B cell (primary cell): ENCODE measurements around the gene GALNT11. TPM values are rescaled to one million over a fixed set of nuclear protein-coding genes. Genes with fewer than 3 reads are reported as not detected.
"Not testable (repeated sequence)": the region's sequence is repeated elsewhere in the genome, so short reads cannot be mapped to it uniquely, and the experiment has no call there.

Experiments used
- ATAC-seq: fragments of 200-7000 bp; cut with Tn5 transposase; one replicate; pipeline ENCODE4 v1.10.0; 2021; ENCODE audit warnings: low read depth, mild to moderate bottlenecking, moderate number of reproducible peaks, moderate library complexity
- CTCF ChIA-PET: fragments of 350-600 bp; sonication (Branson Sonifier 250); formaldehyde crosslinking; loops from one replicate; lab custom pipeline; 2021; ENCODE audit warnings: antibody characterized with exemption, inconsistent platforms; lab: Charles Lee
- POLR2A ChIA-PET: fragments of 350-600 bp; sonication (Branson Sonifier 250); formaldehyde crosslinking; loops from one replicate; lab custom pipeline; 2021; ENCODE audit warnings: antibody characterized with exemption; lab: Charles Lee
- DNase-seq: peaks from one replicate; pipeline ENCODE4 v3.0.0; 2013
- H2AFZ ChIP-seq: 2 replicates; pipeline ENCODE4 v1.6.1; 2012; ENCODE audit warnings: mild to moderate bottlenecking, low read depth, low read length; ENCODE audit not compliant: insufficient read depth, poor library complexity, severe bottlenecking
- H3K27ac ChIP-seq, 2 donors: 1 replicate in 1 of 2; 2 replicates in 1 of 2; pipeline ENCODE4 v1.5.1; 2012 to 2013; ENCODE audit warnings: low read length in 2 of 2, mild to moderate bottlenecking in 2 of 2, moderate library complexity in 1 of 2
- H3K27me3 ChIP-seq, 4 experiments: fragments of 200-600 bp in 1 of 4; sonication (generic) in 1 of 4; replicated peaks in 1 of 4; 1 replicate in 2 of 4; 2 replicates in 2 of 4; pipeline versions ENCODE4 v1.6.1 to v1.7.0; 2013 to 2016; ENCODE audit warnings: low read length in 3 of 4, mild to moderate bottlenecking in 2 of 4, mixed read lengths in 1 of 4, moderate library complexity in 1 of 4; ENCODE audit not compliant: insufficient read depth in 4 of 4, control insufficient read depth in 3 of 4; ENCODE audit errors: control extremely low read depth in 1 of 4
- H3K36me3 ChIP-seq, 2 experiments: replicated peaks in 1 of 2; 1 replicate in 1 of 2; 2 replicates in 1 of 2; pipeline versions ENCODE4 v1.6.1 to v1.7.1; 2013; ENCODE audit warnings: low read length in 1 of 2; ENCODE audit not compliant: insufficient read depth in 2 of 2, control insufficient read depth in 1 of 2; ENCODE audit errors: control extremely low read depth in 1 of 2, extremely low read depth in 1 of 2
- H3K4me1 ChIP-seq, 2 donors: fragments of 200-600 bp in 1 of 2; sonication (generic) in 1 of 2; 1 replicate in 1 of 2; 2 replicates in 1 of 2; pipeline versions ENCODE4 v1.5.1 to v1.6.1; 2013 to 2017; ENCODE audit warnings: low read length in 2 of 2; ENCODE audit not compliant: control insufficient read depth in 2 of 2, insufficient read depth in 2 of 2
- H3K4me2 ChIP-seq: replicated peaks from 2 replicates; pipeline ENCODE3; 2012; ENCODE audit warnings: mild to moderate bottlenecking, low read depth, low read length; ENCODE audit not compliant: poor library complexity, severe bottlenecking
- H3K4me3 ChIP-seq, 5 experiments: fragments of 200-600 bp in 1 of 5; sonication (generic) in 1 of 5; 1 replicate in 3 of 5; 2 replicates in 2 of 5; pipeline versions ENCODE4 v1.5.1 to v1.7.0; 2011 to 2016; ENCODE audit warnings: low read length in 4 of 5, mild to moderate bottlenecking in 4 of 5, low read depth in 2 of 5, control low read depth in 1 of 5, moderate library complexity in 1 of 5; ENCODE audit not compliant: insufficient read depth in 1 of 5; ENCODE audit errors: control extremely low read depth in 1 of 5, extremely low read depth in 1 of 5
- H3K79me2 ChIP-seq: fragments of 200-600 bp; sonication (generic); one replicate; pipeline ENCODE4 v1.6.0; 2016; ENCODE audit warnings: low read length; ENCODE audit not compliant: control insufficient read depth, insufficient read depth
- H3K9ac ChIP-seq: fragments of 200-600 bp; sonication (generic); 2 replicates; pipeline ENCODE4 v1.6.1; 2017; ENCODE audit warnings: mild to moderate bottlenecking, low read length, moderate library complexity
- H3K9me3 ChIP-seq, 3 donors: one replicate each; pipeline versions ENCODE4 v1.6.1 to v1.7.1; 2013; ENCODE audit warnings: low read length in 2 of 3; ENCODE audit not compliant: control insufficient read depth in 2 of 3, insufficient read depth in 1 of 3; ENCODE audit errors: control extremely low read depth in 1 of 3
- H4K20me1 ChIP-seq: 2 replicates; pipeline ENCODE4 v1.6.0; 2012; ENCODE audit warnings: mild to moderate bottlenecking, low read length; ENCODE audit not compliant: insufficient read depth, control insufficient read depth, poor library complexity, severe bottlenecking
- H3K27ac Mint-ChIP-seq: one replicate; pipeline ENCODE4 v1.8.0; 2021; ENCODE audit warnings: mixed read lengths
- H3K27me3 Mint-ChIP-seq: one replicate; pipeline ENCODE4 v1.8.0; 2021; ENCODE audit warnings: mixed read lengths
- H3K4me1 Mint-ChIP-seq: one replicate; pipeline ENCODE4 v1.8.0; 2021; ENCODE audit warnings: mixed read lengths
- H3K4me3 Mint-ChIP-seq: one replicate; pipeline ENCODE4 v1.8.0; 2021; ENCODE audit warnings: mixed read lengths
- H3K9me3 Mint-ChIP-seq: one replicate; pipeline ENCODE4 v1.8.0; 2022; ENCODE audit warnings: mixed read lengths; ENCODE audit not compliant: insufficient read depth
- CTCF ChIP-seq: fragments of 200-600 bp; IDR thresholded peaks from one replicate; pipeline ENCODE4 v1.8.0; 2022; ENCODE audit warnings: antibody characterized with exemption, mild to moderate bottlenecking
- EZH2 ChIP-seq: IDR thresholded peaks from 2 replicates; pipeline ENCODE4 v1.6.1; 2012; ENCODE audit warnings: borderline replicate concordance, low read depth, mild to moderate bottlenecking, moderate library complexity, low read length; ENCODE audit not compliant: insufficient read depth, poor library complexity, severe bottlenecking
- WGBS: methylation state at CpG from one replicate; pipeline ENCODE4 v1.1.5; 2013; ENCODE audit warnings: missing lambda C conversion rate; ENCODE audit not compliant: insufficient coverage; 5-methylcytosine and 5-hydroxymethylcytosine counted together
- intact Hi-C: fragments of 100-400 bp; cut with micrococcal nuclease; formaldehyde crosslinking; loops from one replicate; pipeline ENCODE4 v1.10.0; 2022
- polyA plus RNA-seq: library from polyadenylated mRNA; depleted of rRNA; stranded (reverse); fragments of >200 nt; gene quantifications from 2 replicates; pipeline ENCODE4 v1.2.3, GENCODE V29; 2012
- total RNA-seq, 2 donors: library from RNA; stranded (reverse); fragments of 120-200 nt in 1 of 2; gene quantifications; 1 replicate in 1 of 2; 2 replicates in 1 of 2; pipeline versions ENCODE4 v1.2.3 to v1.2.4, GENCODE V29; 2013 to 2022

Gene GALNT11
- total and polyA plus RNA-seq, 2 donors (not counting 1 experiment from before 2014, with no cell fraction given), result 13.8 to 14.5 TPM

- H3K27ac ChIP-seq, H3K4me3 ChIP-seq, H3K4me3 Mint-ChIP-seq, H3K4me2 ChIP-seq, CTCF ChIA-PET, H3K27me3 ChIP-seq, ATAC-seq, intact Hi-C loops, H3K9ac ChIP-seq, DNase-seq, H3K4me1 Mint-ChIP-seq, H3K4me1 ChIP-seq, H3K27me3 Mint-ChIP-seq, POLR2A ChIA-PET, H3K36me3 ChIP-seq, H3K27ac Mint-ChIP-seq, H4K20me1 ChIP-seq, H2AFZ ChIP-seq: not testable (repeated sequence)
- WGBS, result 100% methylated on average over 1 of the region's 3 CpGs
- Histone ChIP-seq H3K79me2 (peaks cover 14% of the 10 kb centered on the region), H3K9me3 (peaks cover 1 to 27% (median 17%) of the 10 kb centered on the region in 3 donors)
- H3K9me3 Mint-ChIP-seq, result peaks cover 21% of the 10 kb centered on the region
Observed at GRCh38 chr7:152044909-152045308, 19.4 kb downstream of the GALNT11 start.

- POLR2A ChIA-PET, result no interaction called here
- CTCF ChIA-PET, result no interaction called here
- H3K9ac ChIP-seq, result no peak overlapping the region
- H3K79me2 ChIP-seq, result peaks cover 25% of the 10 kb centered on the region
- Mint-ChIP-seq H3K9me3 (peaks cover 21% of the 10 kb centered on the region), H3K4me3 (no peak overlapping the region), H3K4me1 (no peaks in the 10 kb centered on the region), H3K27me3 (no peaks in the 10 kb centered on the region), H3K27ac (no peak overlapping the region)
- no peaks in the 10 kb centered on the region for H4K20me1 ChIP-seq
- H2AFZ ChIP-seq, result no peak overlapping the region
- H3K4me2 ChIP-seq, result no peak overlapping the region
- no peak for ATAC-seq
- no peak overlapping the region for H3K27ac ChIP-seq
- DNase-seq, result no peak
- intact Hi-C loops, result no loop called here
- peaks cover 1 to 24% (median 17%) of the 10 kb centered on the region in 3 donors for H3K9me3 ChIP-seq
- no peak for TF ChIP-seq EZH2
- TF ChIP-seq CTCF, result no peak
- H3K36me3 ChIP-seq, result no peaks in the 10 kb centered on the region
- H3K4me3 ChIP-seq, result no peak overlapping the region
- no peaks in the 10 kb centered on the region for H3K4me1 ChIP-seq
- no peaks in the 10 kb centered on the region for H3K27me3 ChIP-seq
Observed at GRCh38 chr7:152046531-152046930, 21.1 kb downstream of the GALNT11 start.
